Amniotic stem cell (primary cell): ENCODE data around the gene TCEANC.
"Not testable (repeated sequence)": the region's sequence is repeated elsewhere in the genome, so short reads cannot be mapped to it uniquely, and the experiment has no call there.

Source experiments
- DNase-seq: peaks from one replicate; lab custom pipeline; 2025; lab: John Stamatoyannopoulos, UW

The TCEANC gene

GRCh38 chrX:13652850-13653693 lies at the start of gene TCEANC:
Gene TCEANC (plus strand): TSS chrX:13653141. CDS start chrX:13662509, 9,368 bp downstream.
- peak; percentile 88 for DNase-seq

GRCh38 chrX:13605611-13606010 lies 47.3 kb upstream of the TCEANC start:
- DNase-seq = no peak

GRCh38 chrX:13607331-13607995 lies 45.5 kb upstream of the TCEANC start:
- no peak for DNase-seq

GRCh38 chrX:13607996-13608365 lies 45.0 kb upstream of the TCEANC start:
- DNase-seq = no peak

- no peak for DNase-seq
These were observed 38.8 kb upstream of the TCEANC start for GRCh38 chrX:13614154-13614553.

- DNase-seq = no peak
These were observed 32.7 kb upstream of the TCEANC start for GRCh38 chrX:13620207-13620606.

GRCh38 chrX:13622401-13622964 lies 30.5 kb upstream of the TCEANC start:
- no peak for DNase-seq

- no peak for DNase-seq
These were observed 25.6 kb upstream of the TCEANC start for GRCh38 chrX:13627306-13627705.

GRCh38 chrX:13637224-13637623 lies 15.7 kb upstream of the TCEANC start:
- not testable (repeated sequence) for DNase-seq

- no peak for DNase-seq
These were observed 14.9 kb upstream of the TCEANC start for GRCh38 chrX:13638021-13638420.

- DNase-seq = no peak
These were observed 14.1 kb upstream of the TCEANC start for GRCh38 chrX:13638826-13639225.

GRCh38 chrX:13641684-13642083 lies 11.3 kb upstream of the TCEANC start:
- not testable (repeated sequence) for DNase-seq

GRCh38 chrX:13645464-13646153 lies 7.3 kb upstream of the TCEANC start:
- no peak for DNase-seq

GRCh38 chrX:13646154-13646549 lies 6.8 kb upstream of the TCEANC start:
- peak; percentile 65 for DNase-seq

GRCh38 chrX:13647709-13648212 lies 5.2 kb upstream of the TCEANC start:
- no peak for DNase-seq

- DNase-seq = not testable (repeated sequence)
These were observed 4.6 kb upstream of the TCEANC start for GRCh38 chrX:13648336-13648735.

- DNase-seq = no peak
These were observed 3.1 kb upstream of the TCEANC start for GRCh38 chrX:13649838-13650237.

- no peak for DNase-seq
These were observed 2.6 kb upstream of the TCEANC start for GRCh38 chrX:13650318-13650717.

- DNase-seq = no peak
These were observed 1.8 kb upstream of the TCEANC start for GRCh38 chrX:13651150-13651549.

GRCh38 chrX:13652287-13652793 lies 601 bp upstream of the TCEANC start:
- peak; percentile 27 for DNase-seq

- DNase-seq = no peak
These were observed 1.2 kb downstream of the TCEANC start for GRCh38 chrX:13654116-13654515.

- DNase-seq = no peak
These were observed 2.7 kb downstream of the TCEANC start for GRCh38 chrX:13655674-13656073.
